DOHH2 (cell line): ENCODE data around the gene SCGB1C1.

Source experiments
- EZH2phosphoT487 ChIP-seq: fragments of 200-600 bp; sonication (generic); IDR thresholded peaks from 2 replicates; pipeline ENCODE4 v1.6.1; 2017; ENCODE audit warnings: borderline replicate concordance, mild to moderate bottlenecking, antibody characterized with exemption, low read length, moderate library complexity, mixed read lengths
- TF ChIP-seq, protein P1 (sequence below): fragments of 200-600 bp; sonication (generic); IDR thresholded peaks from one replicate; pipeline ENCODE4 v1.5.1; 2014; ENCODE audit warnings: antibody characterized with exemption, mild to moderate bottlenecking, low read depth, low read length; ENCODE audit not compliant: poor library complexity, severe bottlenecking

DNA sequence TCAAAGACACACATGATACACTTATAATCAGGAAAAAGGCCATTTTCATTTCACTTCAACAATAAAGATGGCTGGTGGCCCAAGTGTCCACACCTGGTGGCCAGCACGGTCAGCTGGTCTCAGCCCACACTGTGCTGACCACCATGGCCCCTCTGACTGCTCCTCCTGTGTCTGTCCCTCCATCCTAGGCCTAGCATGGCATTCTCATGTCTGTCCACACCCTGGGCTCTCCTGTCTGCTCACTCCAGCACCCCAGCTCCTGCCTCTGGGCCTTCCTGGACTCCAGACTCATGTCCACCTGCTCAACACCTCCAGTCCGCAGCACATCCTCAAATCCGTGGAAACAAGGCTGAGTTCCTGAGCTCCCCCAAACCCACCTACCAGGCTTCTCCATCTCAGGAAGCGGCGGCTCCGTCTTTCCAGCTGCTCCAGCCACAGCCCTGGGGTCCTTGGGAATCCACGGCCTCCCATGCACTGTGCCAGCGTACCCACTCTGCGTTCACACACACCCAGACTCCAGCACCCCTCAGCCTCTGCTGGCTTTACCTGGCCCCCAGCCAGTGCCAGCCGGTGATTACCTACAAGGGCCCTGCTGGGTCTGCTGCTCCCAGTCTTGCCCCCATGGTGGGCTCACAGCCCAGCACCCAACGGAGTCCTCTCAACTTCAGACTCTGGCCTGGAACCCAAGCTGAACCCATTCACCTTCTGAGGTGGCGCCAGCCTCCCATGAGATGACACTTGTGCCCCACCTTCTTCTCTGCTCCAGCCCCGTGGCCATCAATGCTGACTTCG, 29.3 kb downstream of the SCGB1C1 start:
- TF ChIP-seq EZH2phosphoT487, result no peak
- TF ChIP-seq, protein P1, sequence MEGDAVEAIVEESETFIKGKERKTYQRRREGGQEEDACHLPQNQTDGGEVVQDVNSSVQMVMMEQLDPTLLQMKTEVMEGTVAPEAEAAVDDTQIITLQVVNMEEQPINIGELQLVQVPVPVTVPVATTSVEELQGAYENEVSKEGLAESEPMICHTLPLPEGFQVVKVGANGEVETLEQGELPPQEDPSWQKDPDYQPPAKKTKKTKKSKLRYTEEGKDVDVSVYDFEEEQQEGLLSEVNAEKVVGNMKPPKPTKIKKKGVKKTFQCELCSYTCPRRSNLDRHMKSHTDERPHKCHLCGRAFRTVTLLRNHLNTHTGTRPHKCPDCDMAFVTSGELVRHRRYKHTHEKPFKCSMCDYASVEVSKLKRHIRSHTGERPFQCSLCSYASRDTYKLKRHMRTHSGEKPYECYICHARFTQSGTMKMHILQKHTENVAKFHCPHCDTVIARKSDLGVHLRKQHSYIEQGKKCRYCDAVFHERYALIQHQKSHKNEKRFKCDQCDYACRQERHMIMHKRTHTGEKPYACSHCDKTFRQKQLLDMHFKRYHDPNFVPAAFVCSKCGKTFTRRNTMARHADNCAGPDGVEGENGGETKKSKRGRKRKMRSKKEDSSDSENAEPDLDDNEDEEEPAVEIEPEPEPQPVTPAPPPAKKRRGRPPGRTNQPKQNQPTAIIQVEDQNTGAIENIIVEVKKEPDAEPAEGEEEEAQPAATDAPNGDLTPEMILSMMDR, result no peak
